Sigmoid colon (tissue), 7 donors: ENCODE measurements around the gene SNX20. TPM values are rescaled to one million over a fixed set of nuclear protein-coding genes. Genes with fewer than 3 reads are reported as not detected.

Source experiments
- DNase-seq: peaks from one replicate; pipeline ENCODE4 v3.0.0-alpha.2; 2019
- H3K27ac ChIP-seq, 4 donors: fragments of 200-600 bp; sonication (generic); one replicate each; pipeline ENCODE4 v1.5.1; 2016 to 2019; ENCODE audit warnings: mild to moderate bottlenecking in 1 of 4
- H3K27me3 ChIP-seq, 3 donors: fragments of 200-600 bp; sonication (generic); one replicate each; pipeline ENCODE4 v1.5.1; 2019; ENCODE audit warnings: mild to moderate bottlenecking in 1 of 3
- H3K36me3 ChIP-seq, 4 donors: fragments of 200-600 bp; sonication (generic); one replicate each; pipeline ENCODE4 v1.5.1; 2016 to 2019
- H3K4me1 ChIP-seq, 4 donors: fragments of 200-600 bp; sonication (generic); one replicate each; pipeline ENCODE4 v1.5.1; 2017 to 2019
- H3K4me3 ChIP-seq, 4 donors: fragments of 200-600 bp; sonication (generic); one replicate each; pipeline ENCODE4 v1.5.1; 2017 to 2019; ENCODE audit warnings: mild to moderate bottlenecking in 2 of 4, moderate library complexity in 1 of 4
- H3K9me3 ChIP-seq, 4 donors: fragments of 200-600 bp in 3 of 4; sonication (generic) in 3 of 4; one replicate each; pipeline versions ENCODE4 v1.5.1 to v1.6.1; 2013 to 2019
- EP300 ChIP-seq, 4 donors: sonication (generic); formaldehyde crosslinking; IDR thresholded peaks; one replicate each; pipeline ENCODE4 v1.6.1; 2017; ENCODE audit warnings: antibody characterized with exemption in 4 of 4
- POLR2A ChIP-seq, 2 donors: fragments of 450-650 bp; IDR thresholded peaks; one replicate each; pipeline ENCODE4 v1.6.1; 2016; ENCODE audit warnings: antibody characterized with exemption in 2 of 2, mild to moderate bottlenecking in 2 of 2, moderate library complexity in 2 of 2
- POLR2AphosphoS5 ChIP-seq, 4 donors: sonication (generic); formaldehyde crosslinking; IDR thresholded peaks; one replicate each; pipeline ENCODE4 v1.6.1; 2017; ENCODE audit warnings: antibody characterized with exemption in 4 of 4
- WGBS, 2 donors: extraction: QIAGEN DNeasy Blood & Tissue Kit; methylation state at CpG; one replicate each; pipeline ENCODE4 v1.1.7; 2013; 5-methylcytosine and 5-hydroxymethylcytosine counted together
- intact Hi-C: fragments of 100-400 bp; cut with DNase I; formaldehyde crosslinking; loops from one replicate; pipeline ENCODE4 v1.15.1; 2023
- polyA plus RNA-seq, 3 donors: library from polyadenylated mRNA; stranded (reverse); fragments of 200-250 nt; gene quantifications; one replicate each; pipeline ENCODE4 v1.2.3, GENCODE V29; 2013
- total RNA-seq, 4 donors: library from RNA; depleted of rRNA; stranded (reverse); fragments of >200 nt; gene quantifications; one replicate each; pipeline ENCODE4 v1.1.0, GENCODE V29; 2016
- TF ChIP-seq, protein P1 (sequence below), 4 experiments: fragments of 450-650 bp in 3 of 4; fragments of 200-600 bp in 1 of 4; IDR thresholded peaks; one replicate each; pipeline ENCODE4 v1.5.1; 2016 to 2019; ENCODE audit warnings: antibody characterized with exemption in 4 of 4, mild to moderate bottlenecking in 3 of 4, moderate library complexity in 2 of 4
- donor health status: healthy with polysubstance abuse.
- donor health status: Bipolar disorder and iron deficiency.
- donor health status: healthy.

Gene SNX20
- total and polyA plus RNA-seq, 7 donors, result 0.60 to 9.3 (median 1.8) TPM

DNA sequence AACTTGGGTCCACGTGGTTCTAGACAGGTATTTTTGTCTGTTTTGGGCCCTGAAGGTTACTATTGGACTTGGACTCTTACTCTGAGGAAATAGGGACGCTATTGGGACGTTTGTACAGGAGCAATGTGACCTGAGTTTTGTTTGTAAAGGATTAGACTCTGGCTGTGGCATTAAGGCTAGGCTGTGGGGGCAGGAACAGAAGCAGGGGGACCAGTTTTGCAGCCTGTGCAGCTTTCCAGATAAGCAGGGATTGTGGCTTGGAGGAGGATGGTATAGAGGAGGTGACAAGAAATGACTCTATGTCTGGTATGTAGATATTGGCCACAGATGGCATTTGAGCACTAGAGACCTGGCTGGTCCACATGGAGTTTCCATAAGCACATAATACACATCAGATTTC is 25.1 kb upstream of the SNX20 start:
- H3K36me3 ChIP-seq, result no peaks in the 10 kb centered on the region
- peaks cover 3 to 8% (median 6%) of the 10 kb centered on the region in 4 donors for H3K9me3 ChIP-seq
- 29 to 63% methylated on average over 3 of the region's 3 CpGs for WGBS, 2 donors
- no peak for DNase-seq
- H3K27me3 ChIP-seq, result no peaks in the 10 kb centered on the region
- H3K27ac ChIP-seq, result no peak overlapping the region
- intact Hi-C loops, result no loop called here
- TF ChIP-seq, protein P1, sequence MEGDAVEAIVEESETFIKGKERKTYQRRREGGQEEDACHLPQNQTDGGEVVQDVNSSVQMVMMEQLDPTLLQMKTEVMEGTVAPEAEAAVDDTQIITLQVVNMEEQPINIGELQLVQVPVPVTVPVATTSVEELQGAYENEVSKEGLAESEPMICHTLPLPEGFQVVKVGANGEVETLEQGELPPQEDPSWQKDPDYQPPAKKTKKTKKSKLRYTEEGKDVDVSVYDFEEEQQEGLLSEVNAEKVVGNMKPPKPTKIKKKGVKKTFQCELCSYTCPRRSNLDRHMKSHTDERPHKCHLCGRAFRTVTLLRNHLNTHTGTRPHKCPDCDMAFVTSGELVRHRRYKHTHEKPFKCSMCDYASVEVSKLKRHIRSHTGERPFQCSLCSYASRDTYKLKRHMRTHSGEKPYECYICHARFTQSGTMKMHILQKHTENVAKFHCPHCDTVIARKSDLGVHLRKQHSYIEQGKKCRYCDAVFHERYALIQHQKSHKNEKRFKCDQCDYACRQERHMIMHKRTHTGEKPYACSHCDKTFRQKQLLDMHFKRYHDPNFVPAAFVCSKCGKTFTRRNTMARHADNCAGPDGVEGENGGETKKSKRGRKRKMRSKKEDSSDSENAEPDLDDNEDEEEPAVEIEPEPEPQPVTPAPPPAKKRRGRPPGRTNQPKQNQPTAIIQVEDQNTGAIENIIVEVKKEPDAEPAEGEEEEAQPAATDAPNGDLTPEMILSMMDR (IDR thresholded peaks at IDR 0.05), result no peak
- no peak for TF ChIP-seq EP300 (IDR thresholded peaks at IDR 0.05)
- no peak for TF ChIP-seq POLR2AphosphoS5 (IDR thresholded peaks at IDR 0.05)
- TF ChIP-seq POLR2A (IDR thresholded peaks at IDR 0.05), result no peak
- H3K4me1 ChIP-seq, result peaks cover 0 to 3% (median under 1%) of the 10 kb centered on the region in 4 donors
- H3K4me3 ChIP-seq, result no peak overlapping the region

- Histone ChIP-seq H3K27me3 (no peaks in the 10 kb centered on the region), H3K36me3 (no peaks in the 10 kb centered on the region), H3K9me3 (peaks cover 3 to 8% (median 6%) of the 10 kb centered on the region in 4 donors), H3K4me1 (peaks cover 0 to 3% (median 0%) of the 10 kb centered on the region in 4 donors), H3K27ac (no peak overlapping the region), H3K4me3 (no peak overlapping the region)
- TF ChIP-seq POLR2A (IDR thresholded peaks at IDR 0.05), result no peak
- TF ChIP-seq POLR2AphosphoS5 (IDR thresholded peaks at IDR 0.05), result no peak
- TF ChIP-seq, protein P1 (IDR thresholded peaks at IDR 0.05), result no peak
- TF ChIP-seq EP300 (IDR thresholded peaks at IDR 0.05), result no peak
- DNase-seq, result no peak
- intact Hi-C loops, result no loop called here
- WGBS, 2 donors, result 69 to 83% methylated on average over 5 of the region's 5 CpGs
These were observed 24.5 kb upstream of the SNX20 start for GRCh38 chr16:50705436-50706110.

GRCh38 chr16:50704245-50704644 is 23.1 kb upstream of the SNX20 start:
- Histone ChIP-seq H3K4me3 (no peak overlapping the region), H3K27ac (no peak overlapping the region), H3K36me3 (no peaks in the 10 kb centered on the region), H3K27me3 (no peaks in the 10 kb centered on the region), H3K4me1 (peaks cover 0 to 3% (median 0%) of the 10 kb centered on the region in 4 donors), H3K9me3 (peaks cover 3 to 8% (median 6%) of the 10 kb centered on the region in 4 donors)
- TF ChIP-seq POLR2A (IDR thresholded peaks at IDR 0.05) (no peak), POLR2AphosphoS5 (IDR thresholded peaks at IDR 0.05) (no peak), EP300 (IDR thresholded peaks at IDR 0.05) (no peak)
- TF ChIP-seq, protein P1 (IDR thresholded peaks at IDR 0.05), result no peak
- WGBS, 2 donors, result 86 to 90% methylated on average over 1 of the region's 1 CpG
- no peak for DNase-seq
- intact Hi-C loops, result no loop called here

- H3K9me3 ChIP-seq, result peaks cover 3 to 8% (median 6%) of the 10 kb centered on the region in 4 donors
- H3K4me1 ChIP-seq, result peaks cover 0 to 9% (median 8%) of the 10 kb centered on the region in 4 donors
- H3K27ac ChIP-seq, result no peak overlapping the region
- no peak for DNase-seq
- TF ChIP-seq POLR2A (IDR thresholded peaks at IDR 0.05), result no peak
- TF ChIP-seq, protein P1 (IDR thresholded peaks at IDR 0.05), result no peak
- TF ChIP-seq POLR2AphosphoS5 (IDR thresholded peaks at IDR 0.05), result no peak
- intact Hi-C loops, result no loop called here
- H3K27me3 ChIP-seq, result no peaks in the 10 kb centered on the region
- no peaks in the 10 kb centered on the region for H3K36me3 ChIP-seq
- no peak overlapping the region for H3K4me3 ChIP-seq
- WGBS, 2 donors, result 89 to 93% methylated on average over 3 of the region's 3 CpGs
These were observed 21.6 kb upstream of the SNX20 start for GRCh38 chr16:50702725-50703124.
